H1 (cell line): ENCODE data around the gene STBD1. TPM values are rescaled to one million over a fixed set of nuclear protein-coding genes. Genes with fewer than 3 reads are reported as not detected.

Experiments
- POU5F1 ChIP-seq: IDR thresholded peaks from 2 replicates; pipeline ENCODE4 v1.6.1; 2011; ENCODE audit warnings: low read depth, mild to moderate bottlenecking, low read length, moderate library complexity
- RBBP5 ChIP-seq: IDR thresholded peaks from 2 replicates; pipeline ENCODE4 v1.7.1; 2012; ENCODE audit warnings: low read depth, mild to moderate bottlenecking, inconsistent platforms, low read length, moderate library complexity, borderline replicate concordance
- SAP30 ChIP-seq: fragments of 300-600 bp; sonication (generic); IDR thresholded peaks from 2 replicates; pipeline ENCODE4 v1.7.1; 2012; ENCODE audit warnings: low read length, moderate library complexity, mild to moderate bottlenecking, inconsistent platforms; ENCODE audit not compliant: insufficient read depth, insufficient replicate concordance
- SP2 ChIP-seq: IDR thresholded peaks from 2 replicates; pipeline ENCODE4 v1.6.1; 2012; ENCODE audit warnings: mild to moderate bottlenecking, low read length, inconsistent platforms
- TAF7 ChIP-seq: optimal IDR thresholded peaks from 2 replicates; pipeline ENCODE3; 2011; ENCODE audit warnings: low read depth, mild to moderate bottlenecking, inconsistent platforms, low read length, moderate library complexity, borderline replicate concordance
- TBP ChIP-seq: IDR thresholded peaks from 2 replicates; pipeline ENCODE4 v1.6.1; 2011; ENCODE audit warnings: low read depth, low read length, improper control_type of control experiment
- polyA plus RNA-seq, 7 experiments: library from polyadenylated mRNA; depleted of rRNA in 3 of 7; stranded (reverse) in 5 of 7; unstranded in 2 of 7; fragments of >200 nt in 5 of 7; fragments of 200-250 nt in 2 of 7; gene quantifications; 1 replicate in 5 of 7; 2 replicates in 1 of 7; 4 replicates in 1 of 7; pipeline versions ENCODE4 v1.2.1 to v1.2.3, GENCODE V29; 2011 to 2013; ENCODE audit warnings: missing spikeins in 2 of 7, mixed read lengths in 2 of 7
- total RNA-seq: library from RNA; stranded (reverse); fragmentation: NEBNext Ultra II Directional; extraction: Animal tissue kit (Norgen Biotek cat#: 25700); gene quantifications from 2 replicates; pipeline ENCODE4 v1.2.1, GENCODE V29; 2021

STBD1 gene
- total and polyA plus RNA-seq, 2 of the 8 experiments (the other 6 are each of a cell fraction or from before 2014, with no cell fraction given), result 0.45 to 1.7 TPM

DNA sequence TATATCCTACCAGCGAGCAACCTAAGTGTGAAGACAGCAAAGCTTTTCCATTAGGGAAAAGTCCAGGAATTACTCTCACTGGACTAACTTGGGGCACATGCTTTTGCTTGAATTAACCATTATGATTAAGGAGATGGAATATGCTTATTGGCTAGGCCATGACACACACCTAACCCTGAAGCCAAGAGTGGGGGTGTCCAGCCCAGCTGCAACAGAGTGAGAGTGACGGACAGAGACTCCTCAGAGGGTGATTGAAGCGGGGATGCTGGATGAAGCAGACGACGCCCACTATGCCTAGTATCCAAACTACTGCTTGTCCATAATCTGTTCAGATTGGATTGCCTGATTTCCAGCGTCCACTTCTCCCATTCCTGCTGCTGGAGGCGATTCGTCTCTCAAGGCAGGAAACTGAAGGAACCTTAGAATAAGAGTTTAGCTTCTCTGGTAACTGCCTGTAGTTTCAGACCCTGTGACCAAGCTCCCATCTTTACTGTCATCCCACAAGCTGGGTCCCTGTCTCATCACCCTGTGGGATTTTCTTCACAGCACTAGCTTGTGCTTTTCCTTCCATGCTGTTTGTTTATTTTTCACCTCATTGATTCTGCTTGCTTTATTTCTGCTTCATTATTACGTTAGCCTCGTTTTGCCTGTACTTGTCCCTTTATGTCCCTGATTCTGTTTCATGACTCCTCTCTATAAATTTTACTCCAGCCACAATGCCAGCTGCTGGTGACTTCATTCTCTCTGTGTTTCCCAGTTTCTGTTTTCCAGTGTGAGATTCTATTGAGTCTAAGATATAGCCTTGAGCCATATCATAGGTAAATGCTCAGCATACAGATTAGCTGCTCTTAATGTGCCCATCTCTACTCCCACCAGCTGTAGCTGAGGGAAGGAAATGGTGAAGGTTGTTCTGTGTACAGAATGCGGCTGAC, 36.0 kb upstream of the STBD1 start (continued):
- TF ChIP-seq SP2 (no peak), TBP (no peak), POU5F1 (no peak), TAF7 (no peak), RBBP5 (no peak), SAP30 (no peak)
